Dedifferentiated amniotic fluid mesenchymal stem cell (primary cell): ENCODE data around the gene MAD1L1.

Experiments
- DNase-seq: peaks from one replicate; pipeline ENCODE4 v3.0.0-alpha.2; 2016; ENCODE audit errors: extremely low spot score

The MAD1L1 gene

GRCh38 chr7:1853431-1853985 lies 379.2 kb downstream of the MAD1L1 start:
- no peak for DNase-seq

- no peak for DNase-seq
These were observed 380.0 kb downstream of the MAD1L1 start for GRCh38 chr7:1852517-1853430.

GRCh38 chr7:1851721-1852516 lies 380.8 kb downstream of the MAD1L1 start:
- no peak for DNase-seq

- no peak for DNase-seq
These were observed 381.7 kb downstream of the MAD1L1 start for GRCh38 chr7:1850976-1851571.

- no peak for DNase-seq
These were observed 382.4 kb downstream of the MAD1L1 start for GRCh38 chr7:1850111-1850975.

- DNase-seq: no peak
These were observed 383.2 kb downstream of the MAD1L1 start for GRCh38 chr7:1849351-1850041.

GRCh38 chr7:1848911-1849311 lies 383.8 kb downstream of the MAD1L1 start:
- DNase-seq: no peak

- no peak for DNase-seq
These were observed 384.6 kb downstream of the MAD1L1 start for GRCh38 chr7:1848013-1848640.

- DNase-seq: no peak
These were observed 385.3 kb downstream of the MAD1L1 start for GRCh38 chr7:1847260-1848001.

- no peak for DNase-seq
These were observed 386.2 kb downstream of the MAD1L1 start for GRCh38 chr7:1846331-1847065.

GRCh38 chr7:1845536-1846311 lies 387.0 kb downstream of the MAD1L1 start:
- DNase-seq: no peak

GRCh38 chr7:1844951-1845390 lies 387.8 kb downstream of the MAD1L1 start:
- DNase-seq: no peak

- DNase-seq: no peak
These were observed 388.3 kb downstream of the MAD1L1 start for GRCh38 chr7:1844336-1844950.

GRCh38 chr7:1843921-1844335 lies 388.8 kb downstream of the MAD1L1 start:
- no peak for DNase-seq

GRCh38 chr7:1843271-1843861 lies 389.4 kb downstream of the MAD1L1 start:
- DNase-seq: peak; percentile 65

GRCh38 chr7:1842321-1843221 lies 390.2 kb downstream of the MAD1L1 start:
- DNase-seq: no peak
